Activated CD8-positive, alpha-beta memory T cell treated with anti-CD3 and anti-CD28 coated beads for 48 hours (primary cell): Measurements from ENCODE around the gene RNF125.
"Not testable (repeated sequence)": the region's sequence is repeated elsewhere in the genome, so short reads cannot be mapped to it uniquely, and the experiment has no call there.

Experiments used
- DNase-seq, 3 experiments: peaks; one replicate each; pipeline ENCODE4 v3.0.0-alpha.2; 2020; ENCODE audit warnings: low read depth in 2 of 3, low spot score in 2 of 3

Gene RNF125

GRCh38 chr18:32083781-32084180 is 65.2 kb downstream of the RNF125 start:
- no peak for DNase-seq

GRCh38 chr18:32086881-32087280 is 68.3 kb downstream of the RNF125 start:
- no peak for DNase-seq

- not testable (repeated sequence) for DNase-seq
These were observed 72.2 kb downstream of the RNF125 start for GRCh38 chr18:32090831-32091230.

GRCh38 chr18:32091325-32091723 is 72.7 kb downstream of the RNF125 start:
- no peak for DNase-seq

- DNase-seq, result peak; percentile 68 to 71 (median 69)
These were observed 73.2 kb downstream of the RNF125 start, which contains the start of gene RNF138 for GRCh38 chr18:32091724-32092421. TSS of gene RNF138 (plus strand) at chr18:32091874. CDS start at chr18:32092777, 903 bp downstream.

GRCh38 chr18:32092422-32093101 is 73.9 kb downstream of the RNF125 start:
- peak; percentile 95 to 99 (median 95) for DNase-seq

- DNase-seq, result peak in 1 of 3 experiments; percentile 23
These were observed 74.5 kb downstream of the RNF125 start for GRCh38 chr18:32093102-32093511.

GRCh38 chr18:32093523-32093922 is 74.9 kb downstream of the RNF125 start:
- DNase-seq, result no peak

GRCh38 chr18:32095192-32095899 is 76.7 kb downstream of the RNF125 start:
- DNase-seq, result no peak

GRCh38 chr18:32095900-32096229 is 77.2 kb downstream of the RNF125 start:
- DNase-seq, result no peak

- DNase-seq, result no peak
These were observed 78.3 kb downstream of the RNF125 start for GRCh38 chr18:32096946-32097345.

- DNase-seq, result no peak
These were observed 85.9 kb downstream of the RNF125 start for GRCh38 chr18:32104516-32104915.

- DNase-seq, result no peak
These were observed 91.4 kb downstream of the RNF125 start for GRCh38 chr18:32110005-32110404.

- no peak for DNase-seq
These were observed 93.1 kb downstream of the RNF125 start for GRCh38 chr18:32111706-32112105.

GRCh38 chr18:32112826-32113225 is 94.2 kb downstream of the RNF125 start:
- DNase-seq, result no peak

GRCh38 chr18:32114293-32114942 is 95.8 kb downstream of the RNF125 start:
- DNase-seq, result no peak

- no peak for DNase-seq
These were observed 103.4 kb downstream of the RNF125 start for GRCh38 chr18:32122039-32122438.
